Breast epithelium (tissue), 4 donors: Measurements from ENCODE around the gene GRK5. TPM values are rescaled to one million over a fixed set of nuclear protein-coding genes. Genes with fewer than 3 reads are reported as not detected.

Source experiments
- DNase-seq, 2 donors: peaks; one replicate each; pipeline ENCODE4 v3.0.0-alpha.2; 2019; ENCODE audit warnings: low spot score in 2 of 2
- H3K27ac ChIP-seq, 2 donors: fragments of 200-600 bp; sonication (generic) in 1 of 2; one replicate each; pipeline ENCODE4 v1.5.1; 2016 to 2019; ENCODE audit warnings: mild to moderate bottlenecking in 1 of 2
- H3K27me3 ChIP-seq, 2 donors: fragments of 200-600 bp; sonication (generic) in 1 of 2; one replicate each; pipeline versions ENCODE4 v1.5.1 to v1.6.0; 2017 to 2019; ENCODE audit warnings: control low read depth in 1 of 2, mild to moderate bottlenecking in 1 of 2
- H3K36me3 ChIP-seq: fragments of 200-600 bp; one replicate; pipeline ENCODE4 v1.5.1; 2019
- H3K4me1 ChIP-seq, 2 donors: fragments of 200-600 bp; sonication (generic); one replicate each; pipeline ENCODE4 v1.5.1; 2016 to 2019; ENCODE audit warnings: control low read depth in 1 of 2
- H3K4me3 ChIP-seq, 3 donors: fragments of 200-600 bp; sonication (generic); 1 replicate in 2 of 3; 2 replicates in 1 of 3; pipeline ENCODE4 v1.5.1; 2016 to 2019; ENCODE audit warnings: mild to moderate bottlenecking in 3 of 3, moderate library complexity in 2 of 3
- H3K9me3 ChIP-seq, 2 donors: fragments of 200-600 bp; sonication (generic) in 1 of 2; one replicate each; pipeline ENCODE4 v1.5.1; 2016 to 2019; ENCODE audit warnings: control low read depth in 1 of 2
- POLR2A ChIP-seq: fragments of 450-650 bp; IDR thresholded peaks from one replicate; pipeline ENCODE4 v1.6.1; 2016; ENCODE audit warnings: antibody characterized with exemption, mild to moderate bottlenecking, moderate library complexity
- POLR2AphosphoS5 ChIP-seq, 3 donors: sonication (generic); formaldehyde crosslinking; IDR thresholded peaks; one replicate each; pipeline ENCODE4 v1.6.1; 2017; ENCODE audit warnings: antibody characterized with exemption in 3 of 3
- intact Hi-C: fragments of 100-400 bp; cut with DNase I; formaldehyde crosslinking; loops from one replicate; pipeline ENCODE4 v1.15.1; 2023; ENCODE audit warnings: low total_unique reads
- total RNA-seq, 3 donors: library from RNA; depleted of rRNA; stranded (reverse); fragments of >200 nt; gene quantifications; one replicate each; pipeline ENCODE4 v1.1.0, GENCODE V29; 2016
- TF ChIP-seq, protein P1 (sequence below), 3 donors: fragments of 450-650 bp; IDR thresholded peaks; one replicate each; pipeline ENCODE4 v1.5.1; 2016 to 2017; ENCODE audit warnings: antibody characterized with exemption in 3 of 3, mild to moderate bottlenecking in 3 of 3, moderate library complexity in 3 of 3

Gene GRK5
- total RNA-seq, 3 donors from 2014 or later = 14.9 to 20.6 (median 15.2) TPM

DNA sequence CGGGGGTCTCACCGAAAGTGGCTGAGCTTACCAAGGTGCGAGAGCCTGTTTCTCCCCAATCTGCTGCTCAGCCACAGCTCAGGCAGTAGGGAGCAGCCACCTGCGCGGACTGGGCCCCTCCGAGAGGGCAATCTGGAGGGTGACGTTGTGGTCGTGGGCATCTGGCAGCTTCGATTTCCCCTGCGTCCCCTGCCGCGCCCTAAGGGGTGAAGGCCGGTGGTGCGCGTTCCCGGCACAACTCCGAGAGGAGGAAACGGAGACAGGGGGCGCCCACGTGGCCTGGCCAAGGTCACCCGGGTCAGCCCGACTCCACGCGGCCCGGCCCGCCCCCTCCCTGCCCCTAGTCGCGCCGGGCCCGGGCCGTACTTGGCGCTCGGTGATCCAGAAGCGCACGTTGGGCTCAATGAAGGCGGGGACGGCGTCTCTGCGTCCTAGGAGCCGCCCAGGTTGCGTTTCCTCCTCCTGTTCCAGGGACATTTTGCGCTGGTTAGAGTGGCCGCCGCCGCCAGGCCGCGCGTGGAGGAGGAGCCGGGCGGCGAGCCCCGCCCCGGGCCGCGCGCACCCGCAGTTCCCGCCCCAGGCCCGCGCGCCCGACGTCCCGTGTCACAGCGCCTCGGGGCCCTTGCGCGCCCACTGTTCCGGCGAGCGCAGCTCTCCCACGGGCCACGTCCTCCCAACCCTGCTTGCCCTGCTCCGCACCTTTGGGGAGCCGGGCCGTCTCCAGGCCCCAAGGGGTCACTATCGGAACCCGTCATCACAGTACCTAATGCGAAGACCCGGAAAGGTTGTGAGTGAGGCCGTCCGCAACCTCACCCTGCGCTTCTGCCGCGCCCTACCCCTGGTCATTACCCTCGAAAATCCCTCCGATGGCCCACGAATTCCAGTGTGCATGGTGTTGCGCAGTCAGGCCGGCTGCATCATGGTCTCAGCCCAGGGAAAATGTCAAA is 41.9 kb upstream of the GRK5 start, which contains the start of gene SFXN4:
SFXN4 (minus strand) TSS at position 544 of the 947 bp plus-strand sequence; CDS start at position 477, 67 bp downstream.
- Histone ChIP-seq H3K27ac (peak within 1 kb of the TSS; percentile 86 to 93), H3K36me3 (no peaks in the 10 kb centered on the region), H3K9me3 (no peaks in the 10 kb centered on the region), H3K4me3 (peak within 1 kb of the TSS; percentile 74 to 84 (median 83)), H3K4me1 (peaks cover 0 to 4% of the 10 kb centered on the region in 2 donors), H3K27me3 (no peaks in the 10 kb centered on the region)
- DNase-seq = peak; percentile 51 to 62
- intact Hi-C loops = no loop called here
- TF ChIP-seq POLR2A = no peak
- peak; percentile 63 to 77 (median 69) for TF ChIP-seq POLR2AphosphoS5 (IDR thresholded peaks at IDR 0.05)

DNA sequence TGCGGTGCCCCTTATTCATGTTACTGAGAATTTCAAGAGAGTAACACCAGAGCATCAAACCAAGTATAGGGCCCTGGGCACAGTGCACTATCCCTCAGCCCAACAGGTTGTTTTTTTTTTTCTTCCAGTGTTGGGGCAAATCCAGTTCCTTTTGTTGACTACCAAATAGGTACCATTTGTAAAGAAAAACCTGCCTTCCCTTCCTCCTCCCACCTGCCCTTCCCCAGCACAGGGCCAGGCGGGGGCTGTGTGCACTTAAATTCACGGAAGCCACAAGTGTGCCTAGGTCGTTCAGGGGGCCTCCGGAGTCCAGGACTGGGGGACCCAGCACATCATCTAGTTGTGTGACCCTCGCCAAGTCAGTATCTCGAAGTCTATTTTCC is 41.3 kb upstream of the GRK5 start:
- no peaks in the 10 kb centered on the region for H3K27me3 ChIP-seq
- peak overlapping the region; percentile 74 to 84 (median 83) for H3K4me3 ChIP-seq
- peaks cover 0 to 4% of the 10 kb centered on the region in 2 donors for H3K4me1 ChIP-seq
- no peaks in the 10 kb centered on the region for H3K36me3 ChIP-seq
- peak overlapping the region; percentile 86 to 93 for H3K27ac ChIP-seq
- H3K9me3 ChIP-seq = no peaks in the 10 kb centered on the region
- no peak for TF ChIP-seq POLR2AphosphoS5 (IDR thresholded peaks at IDR 0.05)
- TF ChIP-seq, protein P1, sequence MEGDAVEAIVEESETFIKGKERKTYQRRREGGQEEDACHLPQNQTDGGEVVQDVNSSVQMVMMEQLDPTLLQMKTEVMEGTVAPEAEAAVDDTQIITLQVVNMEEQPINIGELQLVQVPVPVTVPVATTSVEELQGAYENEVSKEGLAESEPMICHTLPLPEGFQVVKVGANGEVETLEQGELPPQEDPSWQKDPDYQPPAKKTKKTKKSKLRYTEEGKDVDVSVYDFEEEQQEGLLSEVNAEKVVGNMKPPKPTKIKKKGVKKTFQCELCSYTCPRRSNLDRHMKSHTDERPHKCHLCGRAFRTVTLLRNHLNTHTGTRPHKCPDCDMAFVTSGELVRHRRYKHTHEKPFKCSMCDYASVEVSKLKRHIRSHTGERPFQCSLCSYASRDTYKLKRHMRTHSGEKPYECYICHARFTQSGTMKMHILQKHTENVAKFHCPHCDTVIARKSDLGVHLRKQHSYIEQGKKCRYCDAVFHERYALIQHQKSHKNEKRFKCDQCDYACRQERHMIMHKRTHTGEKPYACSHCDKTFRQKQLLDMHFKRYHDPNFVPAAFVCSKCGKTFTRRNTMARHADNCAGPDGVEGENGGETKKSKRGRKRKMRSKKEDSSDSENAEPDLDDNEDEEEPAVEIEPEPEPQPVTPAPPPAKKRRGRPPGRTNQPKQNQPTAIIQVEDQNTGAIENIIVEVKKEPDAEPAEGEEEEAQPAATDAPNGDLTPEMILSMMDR (IDR thresholded peaks at IDR 0.05) = no peak
- TF ChIP-seq POLR2A = no peak
- intact Hi-C loops = no loop called here
- no peak for DNase-seq

DNA sequence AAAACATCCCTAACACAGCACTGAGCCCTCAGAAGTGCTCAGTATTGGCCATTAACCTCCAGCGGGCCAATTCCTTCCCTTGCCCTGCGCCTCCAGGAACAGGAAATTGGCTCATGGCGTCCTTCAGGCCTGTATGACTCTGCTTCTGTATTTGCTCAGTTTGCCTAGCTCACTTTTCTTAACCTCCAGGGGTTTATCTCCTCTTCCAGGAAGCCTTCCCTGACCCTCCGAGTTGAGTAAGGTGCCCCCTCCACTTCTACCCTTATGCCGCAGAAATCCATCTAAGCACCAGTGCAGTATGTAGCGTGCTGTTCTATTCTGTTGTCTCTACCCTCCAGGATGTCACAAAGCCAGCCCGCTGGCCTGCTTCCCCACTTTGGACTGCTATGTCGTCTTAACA is 40.8 kb upstream of the GRK5 start:
- TF ChIP-seq, protein P1 (IDR thresholded peaks at IDR 0.05) = no peak
- TF ChIP-seq POLR2A = no peak
- no peak for TF ChIP-seq POLR2AphosphoS5 (IDR thresholded peaks at IDR 0.05)
- peaks cover 4% of the 10 kb centered on the region for H3K36me3 ChIP-seq
- H3K27ac ChIP-seq = peak overlapping the region; percentile 86 to 93
- no peaks in the 10 kb centered on the region for H3K9me3 ChIP-seq
- peak overlapping the region in 2 of 3 donors; percentile 83 to 84 for H3K4me3 ChIP-seq
- H3K27me3 ChIP-seq = no peaks in the 10 kb centered on the region
- intact Hi-C loops = no loop called here
- DNase-seq = no peak
- peaks cover 0 to 4% of the 10 kb centered on the region in 2 donors for H3K4me1 ChIP-seq

DNA sequence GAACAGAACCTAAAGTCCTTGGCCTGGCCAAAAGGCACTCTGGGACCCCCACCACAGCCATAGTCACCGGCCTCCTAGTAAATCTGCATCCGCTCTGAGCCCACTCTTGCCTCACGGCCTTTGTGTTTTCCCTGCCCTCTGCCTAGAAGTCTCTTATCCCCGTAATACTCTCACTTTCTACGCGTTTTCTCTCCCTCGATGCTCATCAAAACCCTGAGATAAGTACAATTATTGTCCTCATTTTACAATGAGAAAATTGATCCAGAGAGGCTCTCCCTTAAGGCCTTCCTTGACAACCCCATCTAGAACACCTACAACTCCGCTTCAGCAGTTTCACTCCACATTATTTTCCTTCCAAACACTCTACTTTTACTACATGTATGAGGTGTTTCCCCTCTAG is 40.3 kb upstream of the GRK5 start:
- Histone ChIP-seq H3K27me3 (no peaks in the 10 kb centered on the region), H3K4me1 (peaks cover 0 to 4% of the 10 kb centered on the region in 2 donors), H3K36me3 (peaks cover 6% of the 10 kb centered on the region), H3K27ac (no peak overlapping the region), H3K9me3 (no peaks in the 10 kb centered on the region), H3K4me3 (no peak overlapping the region)
- TF ChIP-seq, protein P1 (IDR thresholded peaks at IDR 0.05) = no peak
- TF ChIP-seq POLR2A (no peak), POLR2AphosphoS5 (IDR thresholded peaks at IDR 0.05) (no peak)
- DNase-seq = no peak
- intact Hi-C loops = no loop called here

DNA sequence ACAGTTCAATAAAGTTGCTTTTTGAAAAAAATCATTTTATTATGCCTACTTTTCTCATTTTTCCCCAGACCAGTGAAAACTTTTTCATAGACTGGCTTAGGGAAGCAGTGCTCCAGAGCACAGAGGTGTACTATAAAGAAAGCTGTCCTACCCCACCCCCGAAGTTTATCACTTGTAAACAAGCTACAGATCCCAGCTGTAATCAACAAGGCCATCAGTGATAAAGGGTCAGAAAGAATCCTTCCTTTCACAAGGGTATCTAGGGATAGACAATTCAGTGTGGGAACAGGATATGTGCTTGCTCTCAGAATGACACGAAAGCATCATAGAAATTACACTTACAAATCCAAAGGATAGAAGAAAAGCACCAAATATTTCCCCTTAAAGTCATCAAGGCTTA is 33.3 kb upstream of the GRK5 start:
- Histone ChIP-seq H3K27me3 (no peaks in the 10 kb centered on the region), H3K4me3 (no peak overlapping the region), H3K36me3 (peaks cover 6% of the 10 kb centered on the region), H3K9me3 (no peaks in the 10 kb centered on the region), H3K27ac (no peak overlapping the region), H3K4me1 (no peaks in the 10 kb centered on the region)
- DNase-seq = no peak
- TF ChIP-seq, protein P1 (IDR thresholded peaks at IDR 0.05) = no peak
- TF ChIP-seq POLR2AphosphoS5 (IDR thresholded peaks at IDR 0.05) (no peak), POLR2A (no peak)
- intact Hi-C loops = no loop called here
